HL-60 (cell line): ENCODE measurements around the gene CRIP1.

Experiments used
- CTCF ChIP-seq: IDR thresholded peaks from one replicate; pipeline ENCODE4 v1.5.1; 2011; ENCODE audit warnings: low read length, control low read depth, inconsistent platforms; ENCODE audit not compliant: insufficient read depth
- SPI1 ChIP-seq: IDR thresholded peaks from 2 replicates; pipeline ENCODE4 v1.6.1; 2012; ENCODE audit warnings: low read depth, mild to moderate bottlenecking, borderline replicate concordance

- no peak for TF ChIP-seq CTCF
- no peak for TF ChIP-seq SPI1
Observed at GRCh38 chr14:105473677-105474482, 12.8 kb upstream of the CRIP1 start.
